ENCODE results near the gene NSUN2. TPM values are rescaled to one million over a fixed set of nuclear protein-coding genes. Genes with fewer than 3 reads are reported as not detected.

Gene NSUN2
- total and polyA plus RNA-seq, 2 donors (not counting 3 experiments of a cell fraction or from before 2014, with no cell fraction given): 53.7 to 73.0 TPM

DNA sequence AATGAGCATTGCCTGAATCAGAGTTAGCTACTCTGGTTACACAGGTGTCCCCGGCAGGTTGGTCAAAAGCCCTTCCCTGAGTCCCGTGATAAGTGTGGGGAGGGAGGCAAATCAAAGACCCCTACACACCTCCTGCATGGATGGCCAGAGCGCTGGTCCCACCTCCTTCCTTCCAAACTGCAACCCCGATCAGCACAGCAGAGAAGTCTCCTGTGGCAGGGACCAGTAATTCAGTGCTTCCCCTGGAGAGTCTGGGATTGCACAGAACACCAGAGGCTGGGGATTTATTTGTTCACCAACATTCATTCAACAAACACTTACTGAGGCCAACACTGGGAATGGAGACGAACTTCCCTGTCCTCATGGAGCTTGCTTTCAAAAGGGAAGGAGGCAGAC lies 46.2 kb downstream of the NSUN2 start:
- no peak for DNase-seq (ENCODE audit: low read depth, low spot score)
- H3K27me3 ChIP-seq (ENCODE audit: control insufficient read depth in 2 of 2, insufficient read depth in 2 of 2, low read length in 2 of 2): peaks cover 9 to 15% of the 10 kb centered on the region in 2 experiments
- H3K9ac ChIP-seq (replicated peaks; ENCODE audit: extremely low read depth, insufficient read depth, low read length): no peak overlapping the region
- intact Hi-C loops (cut with micrococcal nuclease) (loop anchor here (10.0 kb wide), 1 partner anchor 212 kb away; the partner anchor contains the start of gene MED10), dilution Hi-C loops (cut with MboI; ENCODE audit: extremely low pct_ligation_motif_present, low sequenced_read_pairs) (no loop called here)
- CTCF ChIA-PET: no interaction called here
- POLR2A ChIA-PET: no interaction called here
- no peaks in the 10 kb centered on the region for H3K9me1 ChIP-seq (replicated peaks; ENCODE audit: control insufficient read depth, extremely low read depth, insufficient read depth, low read length)
- H3K9me3 ChIP-seq (replicated peaks; ENCODE audit: control insufficient read depth, insufficient read depth, low read length): no peaks in the 10 kb centered on the region
- H3K4me1 ChIP-seq (ENCODE audit: control insufficient read depth, extremely low read depth, insufficient read depth, low read length): peaks cover 13% of the 10 kb centered on the region
- H4K20me1 ChIP-seq (replicated peaks; ENCODE audit: control insufficient read depth, extremely low read depth, insufficient read depth, low read length): no peaks in the 10 kb centered on the region
- no peaks in the 10 kb centered on the region for H3K79me2 ChIP-seq (ENCODE audit: control insufficient read depth, insufficient read depth, low read length)
- TF ChIP-seq FOS (IDR thresholded peaks at IDR 0.05; ENCODE audit: borderline replicate concordance, insufficient read depth, low read length): no peak
- no peak for TF ChIP-seq POLR2AphosphoS5 (IDR thresholded peaks at IDR 0.05; ENCODE audit: insufficient read depth, low read depth, low read length)
- no peak for TF ChIP-seq MYC (IDR thresholded peaks at IDR 0.05; ENCODE audit: low read depth, low read length)
- no peak for TF ChIP-seq EZH2 (IDR thresholded peaks at IDR 0.05; ENCODE audit: borderline replicate concordance, low read depth, low read length, severe bottlenecking)
- TF ChIP-seq, protein P1, sequence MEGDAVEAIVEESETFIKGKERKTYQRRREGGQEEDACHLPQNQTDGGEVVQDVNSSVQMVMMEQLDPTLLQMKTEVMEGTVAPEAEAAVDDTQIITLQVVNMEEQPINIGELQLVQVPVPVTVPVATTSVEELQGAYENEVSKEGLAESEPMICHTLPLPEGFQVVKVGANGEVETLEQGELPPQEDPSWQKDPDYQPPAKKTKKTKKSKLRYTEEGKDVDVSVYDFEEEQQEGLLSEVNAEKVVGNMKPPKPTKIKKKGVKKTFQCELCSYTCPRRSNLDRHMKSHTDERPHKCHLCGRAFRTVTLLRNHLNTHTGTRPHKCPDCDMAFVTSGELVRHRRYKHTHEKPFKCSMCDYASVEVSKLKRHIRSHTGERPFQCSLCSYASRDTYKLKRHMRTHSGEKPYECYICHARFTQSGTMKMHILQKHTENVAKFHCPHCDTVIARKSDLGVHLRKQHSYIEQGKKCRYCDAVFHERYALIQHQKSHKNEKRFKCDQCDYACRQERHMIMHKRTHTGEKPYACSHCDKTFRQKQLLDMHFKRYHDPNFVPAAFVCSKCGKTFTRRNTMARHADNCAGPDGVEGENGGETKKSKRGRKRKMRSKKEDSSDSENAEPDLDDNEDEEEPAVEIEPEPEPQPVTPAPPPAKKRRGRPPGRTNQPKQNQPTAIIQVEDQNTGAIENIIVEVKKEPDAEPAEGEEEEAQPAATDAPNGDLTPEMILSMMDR (IDR thresholded peaks at IDR 0.05; ENCODE audit: extremely low read depth in 1 of 2, insufficient read depth in 1 of 2, low read depth in 1 of 2, low read length in 2 of 2): no peak
- TF ChIP-seq JUN (IDR thresholded peaks at IDR 0.05; ENCODE audit: borderline replicate concordance, insufficient read depth, insufficient read length, low read depth): no peak
- no peak for TF ChIP-seq GATA2 (IDR thresholded peaks at IDR 0.05; ENCODE audit: insufficient read depth, insufficient read length, low read depth, low read length)
- no peak for TF ChIP-seq POLR2A (IDR thresholded peaks at IDR 0.05; ENCODE audit: low read depth, low read length)
- TF ChIP-seq, protein P2, sequence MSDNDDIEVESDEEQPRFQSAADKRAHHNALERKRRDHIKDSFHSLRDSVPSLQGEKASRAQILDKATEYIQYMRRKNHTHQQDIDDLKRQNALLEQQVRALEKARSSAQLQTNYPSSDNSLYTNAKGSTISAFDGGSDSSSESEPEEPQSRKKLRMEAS (IDR thresholded peaks at IDR 0.05; ENCODE audit: insufficient read depth, insufficient read length): no peak
- FAIRE-seq: no peak
- no peak overlapping the region for H3K27ac ChIP-seq (ENCODE audit: insufficient read depth, low read depth, low read length)
- H2AFZ ChIP-seq (ENCODE audit: low read depth, low read length): no peak overlapping the region
- no peak overlapping the region for H3K4me2 ChIP-seq (ENCODE audit: insufficient read depth, low read length)
- H3K36me3 ChIP-seq (ENCODE audit: control insufficient read depth in 2 of 2, extremely low read depth in 1 of 2, insufficient read depth in 2 of 2, low read length in 2 of 2): no peaks in the 10 kb centered on the region
- no peak overlapping the region for H3K4me3 ChIP-seq (replicated peaks in 1 of 3; ENCODE audit: insufficient read depth in 1 of 3, low read depth in 1 of 3, low read length in 3 of 3)
- no TSS peak for BruUV-seq (replicated peaks)
